ACC112 (cell line): ENCODE results near the gene OOSP1.

ENCODE experiments used
- H2AFZ ChIP-seq: fragments of 200-600 bp; sonication (generic); one replicate; pipeline ENCODE4 v1.6.0; 2017; ENCODE audit warnings: antibody characterized with exemption, low read length; ENCODE audit not compliant: unreplicated experiment
- H3K27ac ChIP-seq: fragments of 200-600 bp; sonication (generic); 2 replicates; pipeline ENCODE4 v1.5.1; 2014; ENCODE audit warnings: low read depth, mild to moderate bottlenecking, antibody characterized with exemption, low read length, moderate library complexity
- H3K27me3 ChIP-seq: fragments of 200-600 bp; sonication (generic); 2 replicates; pipeline ENCODE4 v1.6.1; 2014; ENCODE audit warnings: mild to moderate bottlenecking, antibody characterized with exemption, low read length, moderate library complexity, mixed read lengths; ENCODE audit not compliant: insufficient read depth
- H3K36me3 ChIP-seq: fragments of 200-600 bp; sonication (generic); 2 replicates; pipeline ENCODE4 v1.6.1; 2016; ENCODE audit warnings: mild to moderate bottlenecking, antibody characterized with exemption, low read length, moderate library complexity, mixed read lengths; ENCODE audit not compliant: insufficient read depth
- H3K4me1 ChIP-seq: fragments of 200-600 bp; sonication (generic); one replicate; pipeline ENCODE4 v1.6.1; 2016; ENCODE audit warnings: low read length, mixed read lengths; ENCODE audit not compliant: insufficient read depth, unreplicated experiment, control insufficient read depth
- H3K4me3 ChIP-seq: fragments of 200-600 bp; sonication (generic); 2 replicates; pipeline ENCODE4 v1.5.1; 2014; ENCODE audit warnings: mild to moderate bottlenecking, low read depth, low read length
- H3K79me2 ChIP-seq: fragments of 200-600 bp; sonication (generic); one replicate; pipeline ENCODE4 v1.6.0; 2016; ENCODE audit warnings: low read length; ENCODE audit not compliant: control insufficient read depth, unreplicated experiment, insufficient read depth

The OOSP1 gene

GRCh38 chr11:59957094-59957493 lies 18.9 kb downstream of the OOSP1 start:
- H3K79me2 ChIP-seq, result no peaks in the 10 kb centered on the region
- H3K4me1 ChIP-seq, result no peaks in the 10 kb centered on the region
- H3K4me3 ChIP-seq, result no peak overlapping the region
- H2AFZ ChIP-seq, result no peak overlapping the region
- H3K36me3 ChIP-seq, result no peaks in the 10 kb centered on the region
- no peaks in the 10 kb centered on the region for H3K27me3 ChIP-seq
- H3K27ac ChIP-seq, result no peak overlapping the region

- Histone ChIP-seq H2AFZ (no peak overlapping the region), H3K4me1 (no peaks in the 10 kb centered on the region), H3K79me2 (no peaks in the 10 kb centered on the region), H3K27me3 (no peaks in the 10 kb centered on the region), H3K36me3 (no peaks in the 10 kb centered on the region), H3K4me3 (no peak overlapping the region), H3K27ac (no peak overlapping the region)
These were observed 22.5 kb downstream of the OOSP1 start for GRCh38 chr11:59960502-59961381.

- Histone ChIP-seq H3K4me3 (no peak overlapping the region), H2AFZ (no peak overlapping the region), H3K4me1 (no peaks in the 10 kb centered on the region), H3K27me3 (no peaks in the 10 kb centered on the region), H3K27ac (no peak overlapping the region), H3K79me2 (no peaks in the 10 kb centered on the region), H3K36me3 (no peaks in the 10 kb centered on the region)
These were observed 23.9 kb downstream of the OOSP1 start for GRCh38 chr11:59962107-59962482.

GRCh38 chr11:59963733-59964132 lies 25.5 kb downstream of the OOSP1 start, which contains the start of gene OOSP4A:
OOSP4A (plus strand) TSS chr11:59964033; CDS start chr11:59964033, 0 bp downstream.
- no peaks in the 10 kb centered on the region for H3K27me3 ChIP-seq
- H3K27ac ChIP-seq, result no peak within 1 kb of the TSS
- H2AFZ ChIP-seq, result no peak within 1 kb of the TSS
- H3K4me1 ChIP-seq, result no peaks in the 10 kb centered on the region
- no peak within 1 kb of the TSS for H3K4me3 ChIP-seq
- no peaks in the 10 kb centered on the region for H3K36me3 ChIP-seq
- H3K79me2 ChIP-seq, result no peaks in the 10 kb centered on the region

GRCh38 chr11:59965424-59965823 lies 27.2 kb downstream of the OOSP1 start:
- Histone ChIP-seq H3K27me3 (no peaks in the 10 kb centered on the region), H2AFZ (no peak overlapping the region), H3K4me3 (no peak overlapping the region), H3K4me1 (no peaks in the 10 kb centered on the region), H3K79me2 (no peaks in the 10 kb centered on the region), H3K27ac (no peak overlapping the region), H3K36me3 (no peaks in the 10 kb centered on the region)

- Histone ChIP-seq H3K27me3 (no peaks in the 10 kb centered on the region), H3K4me1 (no peaks in the 10 kb centered on the region), H3K27ac (no peak overlapping the region), H3K36me3 (no peaks in the 10 kb centered on the region), H3K79me2 (no peaks in the 10 kb centered on the region), H3K4me3 (no peak overlapping the region), H2AFZ (no peak overlapping the region)
These were observed 28.0 kb downstream of the OOSP1 start for GRCh38 chr11:59966201-59966600.

GRCh38 chr11:59967677-59968394 lies 29.6 kb downstream of the OOSP1 start:
- no peaks in the 10 kb centered on the region for H3K79me2 ChIP-seq
- H3K27me3 ChIP-seq, result no peaks in the 10 kb centered on the region
- no peak overlapping the region for H3K27ac ChIP-seq
- no peak overlapping the region for H2AFZ ChIP-seq
- no peaks in the 10 kb centered on the region for H3K4me1 ChIP-seq
- no peaks in the 10 kb centered on the region for H3K36me3 ChIP-seq
- no peak overlapping the region for H3K4me3 ChIP-seq

- no peak overlapping the region for H2AFZ ChIP-seq
- no peak overlapping the region for H3K27ac ChIP-seq
These were observed 30.2 kb downstream of the OOSP1 start for GRCh38 chr11:59968395-59968783.

GRCh38 chr11:59973097-59973496 lies 34.9 kb downstream of the OOSP1 start:
- H3K36me3 ChIP-seq, result no peaks in the 10 kb centered on the region
- no peaks in the 10 kb centered on the region; the same call in 1 of the 2 replicates for H3K27me3 ChIP-seq
- no peak overlapping the region for H3K4me3 ChIP-seq
- H3K27ac ChIP-seq, result no peak overlapping the region
- no peaks in the 10 kb centered on the region for H3K4me1 ChIP-seq
- no peaks in the 10 kb centered on the region for H3K79me2 ChIP-seq
- no peak overlapping the region for H2AFZ ChIP-seq

More at GRCh38 chr11:59968395-59968783, 30.2 kb downstream of the OOSP1 start:
- Histone ChIP-seq H3K27me3 (no peaks in the 10 kb centered on the region), H3K36me3 (no peaks in the 10 kb centered on the region), H3K4me3 (no peak overlapping the region), H3K4me1 (no peaks in the 10 kb centered on the region), H3K79me2 (no peaks in the 10 kb centered on the region)

- Histone ChIP-seq H3K4me1 (no peaks in the 10 kb centered on the region), H3K79me2 (no peaks in the 10 kb centered on the region), H3K27ac (no peak overlapping the region), H2AFZ (no peak overlapping the region), H3K36me3 (no peaks in the 10 kb centered on the region), H3K4me3 (no peak overlapping the region), H3K27me3 (no peaks in the 10 kb centered on the region; the same call in 1 of the 2 replicates)
These were observed 43.0 kb downstream of the OOSP1 start for GRCh38 chr11:59981106-59981770.
